GM12892 (cell line): Measurements from ENCODE around the gene NAGPA. TPM values are rescaled to one million over a fixed set of nuclear protein-coding genes. Genes with fewer than 3 reads are reported as not detected.
"Not testable (repeated sequence)": the region's sequence is repeated elsewhere in the genome, so short reads cannot be mapped to it uniquely, and the experiment has no call there.

ENCODE experiments used
- DNase-seq: peaks from one replicate; pipeline ENCODE4 v3.0.0; 2011; ENCODE audit not compliant: insufficient read length
- FAIRE-seq: peaks from 2 replicates; lab custom pipeline; 2011; peaks lifted over from hg19 to GRCh38; lab: Jason Lieb, UNC
- POLR2A ChIP-seq: IDR thresholded peaks from 2 replicates; pipeline ENCODE4 v1.6.1; 2011; ENCODE audit warnings: low read depth, low read length, control low read depth
- POLR2AphosphoS5 ChIP-seq: IDR thresholded peaks from 2 replicates; pipeline ENCODE4 v1.6.1; 2011; ENCODE audit warnings: low read depth, low read length, control low read depth
- TAF1 ChIP-seq: IDR thresholded peaks from 2 replicates; pipeline ENCODE4 v1.6.1; 2011; ENCODE audit warnings: low read depth, mild to moderate bottlenecking, control low read depth, low read length, borderline replicate concordance
- polyA plus RNA-seq: library from polyadenylated mRNA; unstranded; fragments of >200 nt; gene quantifications from one replicate; pipeline ENCODE4 v1.2.1, GENCODE V29; 2012; ENCODE audit warnings: missing spikeins, inconsistent platforms; ENCODE audit not compliant: missing spikeins

Gene NAGPA, protein sequence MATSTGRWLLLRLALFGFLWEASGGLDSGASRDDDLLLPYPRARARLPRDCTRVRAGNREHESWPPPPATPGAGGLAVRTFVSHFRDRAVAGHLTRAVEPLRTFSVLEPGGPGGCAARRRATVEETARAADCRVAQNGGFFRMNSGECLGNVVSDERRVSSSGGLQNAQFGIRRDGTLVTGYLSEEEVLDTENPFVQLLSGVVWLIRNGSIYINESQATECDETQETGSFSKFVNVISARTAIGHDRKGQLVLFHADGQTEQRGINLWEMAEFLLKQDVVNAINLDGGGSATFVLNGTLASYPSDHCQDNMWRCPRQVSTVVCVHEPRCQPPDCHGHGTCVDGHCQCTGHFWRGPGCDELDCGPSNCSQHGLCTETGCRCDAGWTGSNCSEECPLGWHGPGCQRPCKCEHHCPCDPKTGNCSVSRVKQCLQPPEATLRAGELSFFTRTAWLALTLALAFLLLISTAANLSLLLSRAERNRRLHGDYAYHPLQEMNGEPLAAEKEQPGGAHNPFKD
- 4.3 TPM for polyA plus RNA-seq

DNA sequence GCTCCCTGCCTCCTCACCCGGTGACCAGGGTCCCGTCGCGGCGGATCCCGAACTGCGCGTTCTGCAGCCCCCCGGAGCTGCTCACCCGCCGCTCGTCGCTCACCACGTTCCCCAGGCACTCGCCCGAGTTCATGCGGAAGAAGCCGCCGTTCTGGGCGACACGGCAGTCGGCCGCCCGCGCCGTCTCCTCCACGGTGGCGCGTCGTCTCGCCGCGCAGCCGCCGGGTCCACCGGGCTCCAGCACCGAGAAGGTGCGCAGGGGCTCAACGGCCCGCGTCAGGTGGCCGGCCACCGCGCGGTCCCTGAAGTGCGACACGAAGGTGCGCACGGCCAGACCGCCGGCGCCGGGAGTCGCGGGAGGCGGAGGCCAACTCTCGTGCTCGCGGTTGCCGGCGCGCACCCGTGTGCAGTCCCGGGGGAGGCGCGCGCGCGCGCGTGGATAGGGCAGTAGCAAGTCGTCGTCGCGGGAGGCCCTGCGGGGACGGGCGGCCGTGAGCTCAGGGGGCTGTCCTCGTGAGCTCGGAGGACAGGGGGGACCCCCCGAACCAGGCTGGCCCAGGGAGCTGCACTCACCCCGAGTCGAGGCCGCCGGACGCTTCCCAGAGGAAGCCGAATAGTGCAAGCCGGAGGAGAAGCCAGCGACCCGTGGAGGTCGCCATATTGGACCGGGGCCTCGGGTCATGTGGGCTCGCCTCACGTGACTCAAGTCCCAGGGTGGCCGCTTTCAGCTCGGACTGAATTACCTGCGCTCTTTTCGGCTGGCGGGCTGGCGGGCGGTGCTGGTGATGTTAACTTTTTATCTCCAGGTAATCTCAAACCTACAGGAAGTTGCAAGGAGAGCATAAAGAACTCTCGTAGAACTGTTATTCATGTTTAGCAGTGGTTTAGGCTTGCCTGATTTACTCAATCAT lies at the start of gene NAGPA:
TSS of gene NAGPA (minus strand) at position 680 of the 911 bp plus-strand sequence. CDS start at position 659, 21 bp downstream.
- TF ChIP-seq POLR2AphosphoS5 (peak; percentile 53; the same call in 1 of the 2 replicates), TAF1 (0 out of 2 replicates have a peak, but pooled peaks have one; percentile 45), POLR2A (peak; percentile 74; the same call in 1 of the 2 replicates)
- DNase-seq: peak; percentile 91
- FAIRE-seq: peak; percentile 87

DNA sequence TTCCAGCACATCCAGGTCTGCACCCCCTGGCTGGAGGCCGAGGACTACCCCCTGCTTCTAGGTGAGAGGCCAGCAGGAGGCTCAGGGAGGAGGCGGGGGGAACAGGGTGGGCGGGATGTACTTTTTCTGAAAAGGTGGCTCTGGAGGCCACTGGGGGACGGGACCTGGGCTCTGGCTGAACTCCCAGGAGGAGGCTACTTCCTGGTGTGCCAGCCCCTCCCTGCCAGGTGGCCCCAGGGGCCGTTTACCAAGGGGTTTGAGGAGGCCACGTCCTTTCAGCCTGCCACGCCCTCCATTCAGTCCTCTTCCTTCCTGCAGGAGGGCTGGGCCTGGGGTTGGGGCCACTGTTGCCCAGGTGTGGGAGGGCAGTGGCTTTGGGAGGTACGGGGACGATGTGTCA lies 47.3 kb upstream of the NAGPA start:
- not testable (repeated sequence) for FAIRE-seq

DNA sequence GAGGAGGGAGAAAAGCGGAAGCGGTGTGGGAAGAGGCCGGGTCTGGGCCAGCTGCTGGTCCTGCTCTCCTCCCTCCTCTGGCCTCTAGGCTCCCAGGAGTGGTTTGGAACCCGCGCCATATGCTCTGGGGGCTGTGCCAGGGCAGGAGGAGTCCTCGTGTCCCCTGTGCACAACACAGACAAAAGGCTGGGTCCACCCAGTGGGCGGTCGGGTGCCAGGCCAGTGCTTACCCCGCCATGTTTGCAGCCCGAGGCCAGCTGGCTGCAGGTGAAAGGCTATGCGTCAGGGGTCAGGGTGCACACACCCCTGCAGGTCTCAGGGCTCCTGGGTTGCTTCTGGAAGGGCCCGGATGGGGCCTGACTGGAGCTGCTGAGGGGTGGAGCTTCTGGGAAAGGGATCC lies 46.7 kb upstream of the NAGPA start:
- FAIRE-seq, DNase-seq: not testable (repeated sequence)

More for the DNA sequence above, 47.3 kb upstream of the NAGPA start:
- DNase-seq: not testable (repeated sequence)

DNA sequence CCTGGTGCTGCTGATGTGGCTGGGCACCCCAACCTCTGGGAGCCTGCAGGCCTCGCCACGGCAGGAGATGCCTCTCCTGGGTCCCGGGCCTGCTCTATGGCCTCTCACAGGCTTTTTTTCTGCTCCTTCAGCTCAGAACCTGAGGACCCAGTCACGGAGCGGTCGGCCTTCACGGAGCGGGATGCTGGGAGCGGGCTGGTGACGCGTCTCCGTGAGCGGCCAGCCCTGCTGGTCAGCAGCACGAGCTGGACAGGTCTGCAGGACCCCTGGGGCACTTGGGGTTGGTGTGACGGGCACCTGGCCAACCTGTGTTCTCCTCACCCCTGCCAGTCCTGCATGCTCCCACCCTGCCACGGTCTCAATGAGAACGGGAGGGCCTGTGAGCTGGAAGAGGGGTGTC lies 44.9 kb upstream of the NAGPA start:
- no peak for DNase-seq
- FAIRE-seq: no peak
- no peak for TF ChIP-seq POLR2AphosphoS5
- TF ChIP-seq TAF1: no peak
- no peak for TF ChIP-seq POLR2A

DNA sequence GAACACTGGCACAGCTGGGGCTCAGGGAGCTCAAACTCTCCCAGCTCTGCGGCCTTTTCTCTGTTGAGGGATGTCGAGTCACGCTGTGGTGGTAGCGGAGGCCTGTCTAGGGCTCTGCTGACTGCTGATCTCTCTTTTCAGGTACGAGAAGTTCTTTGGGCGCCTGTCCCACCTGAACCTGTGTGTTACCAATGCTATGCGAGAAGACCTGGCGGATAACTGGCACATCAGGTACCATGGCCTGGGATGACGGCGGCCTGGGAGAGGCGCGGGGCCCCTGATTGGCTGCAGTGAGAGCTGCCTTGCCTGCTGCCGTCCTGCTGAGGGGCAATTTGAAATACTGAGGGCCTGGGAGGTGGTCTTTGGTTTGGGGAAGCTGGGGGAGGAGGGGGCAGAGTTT lies 43.6 kb upstream of the NAGPA start:
- DNase-seq: no peak
- no peak for FAIRE-seq
- TF ChIP-seq TAF1: no peak
- TF ChIP-seq POLR2AphosphoS5: no peak
- TF ChIP-seq POLR2A: no peak

DNA sequence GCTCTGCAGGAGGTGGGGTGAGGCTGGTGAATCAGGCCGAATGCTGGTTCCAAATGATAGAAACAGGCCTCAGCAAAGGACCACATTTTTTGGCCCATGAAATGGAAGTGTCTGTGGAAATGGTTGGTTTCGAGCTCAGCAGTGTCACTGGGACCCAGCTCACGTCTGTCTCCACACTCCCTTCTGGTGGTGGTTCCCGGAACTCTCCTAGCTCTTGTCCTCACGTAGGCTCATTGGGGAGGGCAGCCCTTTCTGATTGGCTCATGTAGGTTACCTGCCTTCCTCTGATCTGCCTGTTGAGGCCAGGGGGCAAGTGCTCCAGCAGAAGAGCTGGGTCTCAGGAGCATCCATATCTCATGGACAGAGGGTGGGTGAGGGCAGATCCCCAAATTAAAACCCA lies 41.9 kb upstream of the NAGPA start:
- no peak for TF ChIP-seq POLR2AphosphoS5
- no peak for TF ChIP-seq POLR2A
- no peak for TF ChIP-seq TAF1
- FAIRE-seq (no peak), DNase-seq (no peak)

DNA sequence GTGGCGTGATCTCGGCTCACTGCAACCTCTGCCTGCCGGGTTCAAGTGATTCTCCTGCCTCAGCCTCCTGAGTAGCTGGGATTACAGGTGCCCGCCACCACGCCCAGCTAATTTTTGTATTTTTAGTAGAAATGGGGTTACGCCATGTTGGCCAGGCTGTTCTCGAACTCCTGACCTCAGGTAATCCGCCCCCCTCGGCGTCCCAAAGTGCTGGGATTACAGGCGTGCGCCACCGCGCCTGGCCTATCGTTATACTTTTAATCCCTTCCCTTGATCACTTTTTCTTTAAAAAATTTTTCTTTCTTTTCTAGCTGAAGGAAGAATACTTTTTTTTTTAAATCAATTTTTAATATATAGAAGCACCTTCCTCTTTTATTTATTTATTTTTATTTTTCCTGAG lies 40.0 kb upstream of the NAGPA start:
- not testable (repeated sequence) for FAIRE-seq

DNA sequence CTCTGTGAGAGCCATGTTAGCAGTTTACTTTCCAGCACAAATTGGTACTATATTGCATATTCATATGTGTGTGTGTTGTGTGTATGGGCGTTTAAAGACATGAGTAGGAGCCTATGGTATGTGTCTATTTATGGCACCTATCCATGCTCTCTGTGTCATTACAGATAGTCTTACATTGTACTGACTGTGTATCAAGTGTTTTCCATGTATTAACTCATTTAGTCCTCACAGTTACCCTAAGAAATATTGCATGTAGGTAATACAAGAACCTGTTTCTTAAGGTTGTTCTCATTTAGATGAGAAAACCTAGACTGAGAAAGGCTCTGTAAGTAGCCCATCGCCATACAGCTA lies 39.5 kb upstream of the NAGPA start:
- TF ChIP-seq POLR2A (no peak), TAF1 (no peak), POLR2AphosphoS5 (no peak)
- DNase-seq (no peak), FAIRE-seq (no peak)

More for the DNA sequence above, 40.0 kb upstream of the NAGPA start:
- DNase-seq: not testable (repeated sequence)

DNA sequence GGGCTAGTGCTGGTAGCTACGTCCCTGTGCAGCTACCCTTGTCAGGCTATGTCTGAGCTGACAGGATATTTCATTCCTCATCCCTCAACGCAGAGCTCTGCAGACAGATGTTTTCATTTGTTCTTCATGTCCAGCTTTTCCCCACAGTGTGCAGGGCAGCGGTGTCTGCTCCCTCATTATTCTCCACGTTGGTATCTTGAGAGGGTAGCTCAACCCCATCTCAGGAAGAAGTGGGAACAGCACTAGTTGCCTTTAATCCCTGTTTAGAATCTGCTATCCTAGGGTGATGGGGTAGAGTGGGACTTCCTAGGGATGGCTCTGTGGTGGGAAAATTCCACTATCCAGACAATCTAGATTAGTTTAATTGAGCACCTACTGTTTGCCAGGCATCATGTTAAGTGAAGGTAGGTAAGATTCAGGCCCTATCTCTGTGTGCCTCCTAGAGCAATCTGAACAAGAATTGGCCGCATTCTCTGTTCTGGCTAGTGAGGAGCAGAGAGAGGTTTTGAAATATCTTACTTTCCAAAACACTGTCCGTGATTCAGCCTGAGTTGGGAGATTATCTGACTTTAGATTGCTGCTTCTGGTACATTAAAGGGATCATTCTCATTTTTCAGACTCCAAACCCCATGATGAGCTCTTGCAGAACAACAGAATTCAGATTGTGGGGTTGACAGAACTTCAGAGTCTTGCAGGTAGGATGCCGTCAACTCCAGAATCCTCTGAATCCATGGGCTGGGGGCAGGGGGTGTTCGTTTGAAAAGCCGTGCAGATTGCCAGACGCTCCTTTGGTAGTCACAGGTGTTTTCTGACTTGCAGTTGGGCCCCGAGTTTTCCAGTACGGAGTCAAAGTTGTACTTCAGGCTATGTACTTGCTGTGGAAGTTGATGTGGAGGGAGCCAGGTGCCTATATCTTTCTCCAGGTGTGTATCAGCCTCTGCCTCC lies 38.9 kb upstream of the NAGPA start:
- no peak for FAIRE-seq
- DNase-seq: no peak
- TF ChIP-seq TAF1 (no peak), POLR2AphosphoS5 (no peak), POLR2A (no peak)

DNA sequence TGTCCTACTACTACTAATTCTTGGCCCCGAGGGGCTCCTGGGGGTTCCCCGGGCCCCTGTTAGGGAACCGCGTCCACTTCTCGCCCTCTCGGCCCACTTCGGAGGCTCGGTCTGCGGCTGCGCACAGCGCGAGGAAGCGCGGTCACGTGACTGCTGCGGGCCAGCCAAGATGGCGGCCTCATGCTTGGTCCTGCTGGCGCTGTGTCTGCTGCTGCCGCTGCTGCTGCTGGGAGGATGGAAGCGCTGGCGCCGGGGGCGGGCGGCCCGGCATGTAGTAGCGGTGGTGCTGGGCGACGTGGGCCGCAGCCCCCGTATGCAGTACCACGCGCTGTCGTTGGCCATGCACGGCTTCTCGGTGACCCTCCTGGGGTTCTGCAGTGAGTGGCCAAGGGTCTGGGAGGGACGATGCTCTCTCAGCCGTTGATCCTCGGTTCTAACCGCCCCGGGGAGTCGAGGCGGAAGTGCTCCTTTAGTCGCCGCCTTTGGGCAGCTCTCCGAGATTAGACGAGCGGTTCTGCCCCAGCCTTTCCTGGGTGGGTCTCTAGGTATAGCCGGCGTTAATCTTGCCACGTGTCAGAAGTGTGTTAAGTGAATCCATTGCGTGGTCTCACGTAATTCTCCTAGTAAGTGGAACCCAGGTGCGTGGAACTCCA lies 38.1 kb upstream of the NAGPA start, which contains the start of gene ALG1:
TSS of gene ALG1 (plus strand) at position 163 of the 653 bp plus-strand sequence. CDS start at position 170, 7 bp downstream.
- peak; percentile 96 for TF ChIP-seq POLR2A
- peak; percentile 94 for TF ChIP-seq POLR2AphosphoS5
- peak; percentile 93 for TF ChIP-seq TAF1
- DNase-seq (peak; percentile 92), FAIRE-seq (peak; percentile 91)
